B cell (primary cell): ENCODE measurements around the gene ADAMTS13. TPM values are rescaled to one million over a fixed set of nuclear protein-coding genes. Genes with fewer than 3 reads are reported as not detected.

ENCODE experiments used
- ATAC-seq: fragments of 200-7000 bp; cut with Tn5 transposase; one replicate; pipeline ENCODE4 v1.10.0; 2021; ENCODE audit warnings: low read depth, mild to moderate bottlenecking, moderate number of reproducible peaks, moderate library complexity
- CTCF ChIA-PET: fragments of 350-600 bp; sonication (Branson Sonifier 250); formaldehyde crosslinking; loops from one replicate; lab custom pipeline; 2021; ENCODE audit warnings: antibody characterized with exemption, inconsistent platforms; lab: Charles Lee
- POLR2A ChIA-PET: fragments of 350-600 bp; sonication (Branson Sonifier 250); formaldehyde crosslinking; loops from one replicate; lab custom pipeline; 2021; ENCODE audit warnings: antibody characterized with exemption; lab: Charles Lee
- DNase-seq: peaks from one replicate; pipeline ENCODE4 v3.0.0; 2013
- H2AFZ ChIP-seq: 2 replicates; pipeline ENCODE4 v1.6.1; 2012; ENCODE audit warnings: mild to moderate bottlenecking, low read depth, low read length; ENCODE audit not compliant: insufficient read depth, poor library complexity, severe bottlenecking
- H3K27ac ChIP-seq, 2 donors: 1 replicate in 1 of 2; 2 replicates in 1 of 2; pipeline ENCODE4 v1.5.1; 2012 to 2013; ENCODE audit warnings: low read length in 2 of 2, mild to moderate bottlenecking in 2 of 2, moderate library complexity in 1 of 2
- H3K27me3 ChIP-seq, 4 experiments: fragments of 200-600 bp in 1 of 4; sonication (generic) in 1 of 4; replicated peaks in 1 of 4; 1 replicate in 2 of 4; 2 replicates in 2 of 4; pipeline versions ENCODE4 v1.6.1 to v1.7.0; 2013 to 2016; ENCODE audit warnings: low read length in 3 of 4, mild to moderate bottlenecking in 2 of 4, mixed read lengths in 1 of 4, moderate library complexity in 1 of 4; ENCODE audit not compliant: insufficient read depth in 4 of 4, control insufficient read depth in 3 of 4; ENCODE audit errors: control extremely low read depth in 1 of 4
- H3K36me3 ChIP-seq, 2 experiments: replicated peaks in 1 of 2; 1 replicate in 1 of 2; 2 replicates in 1 of 2; pipeline versions ENCODE4 v1.6.1 to v1.7.1; 2013; ENCODE audit warnings: low read length in 1 of 2; ENCODE audit not compliant: insufficient read depth in 2 of 2, control insufficient read depth in 1 of 2; ENCODE audit errors: control extremely low read depth in 1 of 2, extremely low read depth in 1 of 2
- H3K4me1 ChIP-seq, 2 donors: fragments of 200-600 bp in 1 of 2; sonication (generic) in 1 of 2; 1 replicate in 1 of 2; 2 replicates in 1 of 2; pipeline versions ENCODE4 v1.5.1 to v1.6.1; 2013 to 2017; ENCODE audit warnings: low read length in 2 of 2; ENCODE audit not compliant: control insufficient read depth in 2 of 2, insufficient read depth in 2 of 2
- H3K4me2 ChIP-seq: replicated peaks from 2 replicates; pipeline ENCODE3; 2012; ENCODE audit warnings: mild to moderate bottlenecking, low read depth, low read length; ENCODE audit not compliant: poor library complexity, severe bottlenecking
- H3K4me3 ChIP-seq, 5 experiments: fragments of 200-600 bp in 1 of 5; sonication (generic) in 1 of 5; 1 replicate in 3 of 5; 2 replicates in 2 of 5; pipeline versions ENCODE4 v1.5.1 to v1.7.0; 2011 to 2016; ENCODE audit warnings: low read length in 4 of 5, mild to moderate bottlenecking in 4 of 5, low read depth in 2 of 5, control low read depth in 1 of 5, moderate library complexity in 1 of 5; ENCODE audit not compliant: insufficient read depth in 1 of 5; ENCODE audit errors: control extremely low read depth in 1 of 5, extremely low read depth in 1 of 5
- H3K79me2 ChIP-seq: fragments of 200-600 bp; sonication (generic); one replicate; pipeline ENCODE4 v1.6.0; 2016; ENCODE audit warnings: low read length; ENCODE audit not compliant: control insufficient read depth, insufficient read depth
- H3K9ac ChIP-seq: fragments of 200-600 bp; sonication (generic); 2 replicates; pipeline ENCODE4 v1.6.1; 2017; ENCODE audit warnings: mild to moderate bottlenecking, low read length, moderate library complexity
- H3K9me3 ChIP-seq, 3 donors: one replicate each; pipeline versions ENCODE4 v1.6.1 to v1.7.1; 2013; ENCODE audit warnings: low read length in 2 of 3; ENCODE audit not compliant: control insufficient read depth in 2 of 3, insufficient read depth in 1 of 3; ENCODE audit errors: control extremely low read depth in 1 of 3
- H4K20me1 ChIP-seq: 2 replicates; pipeline ENCODE4 v1.6.0; 2012; ENCODE audit warnings: mild to moderate bottlenecking, low read length; ENCODE audit not compliant: insufficient read depth, control insufficient read depth, poor library complexity, severe bottlenecking
- H3K27ac Mint-ChIP-seq: one replicate; pipeline ENCODE4 v1.8.0; 2021; ENCODE audit warnings: mixed read lengths
- H3K27me3 Mint-ChIP-seq: one replicate; pipeline ENCODE4 v1.8.0; 2021; ENCODE audit warnings: mixed read lengths
- H3K4me1 Mint-ChIP-seq: one replicate; pipeline ENCODE4 v1.8.0; 2021; ENCODE audit warnings: mixed read lengths
- H3K4me3 Mint-ChIP-seq: one replicate; pipeline ENCODE4 v1.8.0; 2021; ENCODE audit warnings: mixed read lengths
- H3K9me3 Mint-ChIP-seq: one replicate; pipeline ENCODE4 v1.8.0; 2022; ENCODE audit warnings: mixed read lengths; ENCODE audit not compliant: insufficient read depth
- CTCF ChIP-seq: fragments of 200-600 bp; IDR thresholded peaks from one replicate; pipeline ENCODE4 v1.8.0; 2022; ENCODE audit warnings: antibody characterized with exemption, mild to moderate bottlenecking
- EZH2 ChIP-seq: IDR thresholded peaks from 2 replicates; pipeline ENCODE4 v1.6.1; 2012; ENCODE audit warnings: borderline replicate concordance, low read depth, mild to moderate bottlenecking, moderate library complexity, low read length; ENCODE audit not compliant: insufficient read depth, poor library complexity, severe bottlenecking
- WGBS: methylation state at CpG from one replicate; pipeline ENCODE4 v1.1.5; 2013; ENCODE audit warnings: missing lambda C conversion rate; ENCODE audit not compliant: insufficient coverage; 5-methylcytosine and 5-hydroxymethylcytosine counted together
- intact Hi-C: fragments of 100-400 bp; cut with micrococcal nuclease; formaldehyde crosslinking; loops from one replicate; pipeline ENCODE4 v1.10.0; 2022
- polyA plus RNA-seq: library from polyadenylated mRNA; depleted of rRNA; stranded (reverse); fragments of >200 nt; gene quantifications from 2 replicates; pipeline ENCODE4 v1.2.3, GENCODE V29; 2012
- total RNA-seq, 2 donors: library from RNA; stranded (reverse); fragments of 120-200 nt in 1 of 2; gene quantifications; 1 replicate in 1 of 2; 2 replicates in 1 of 2; pipeline versions ENCODE4 v1.2.3 to v1.2.4, GENCODE V29; 2013 to 2022

Gene ADAMTS13
- total and polyA plus RNA-seq, 2 donors (not counting 1 experiment from before 2014, with no cell fraction given): 2.5 to 5.7 TPM

- no peaks in the 10 kb centered on the region for H3K9me3 Mint-ChIP-seq
- ChIA-PET CTCF (interaction anchor here (0.6 to 1.2 kb wide), 5 partner anchors 9 to 1280 kb away, joined by 3 to 6 read pairs (median 3); no protein-coding TSS in a partner anchor), POLR2A (no interaction called here)
- H2AFZ ChIP-seq: no peak overlapping the region
- TF ChIP-seq CTCF: no peak
- no peak for TF ChIP-seq EZH2
- no peak overlapping the region for H3K4me3 ChIP-seq
- no peak overlapping the region for H3K4me2 ChIP-seq
- DNase-seq (no peak), ATAC-seq (no peak)
- H3K79me2 ChIP-seq: no peaks in the 10 kb centered on the region
- H3K27ac Mint-ChIP-seq: no peak overlapping the region
- H3K27ac ChIP-seq: no peak overlapping the region
- no peaks in the 10 kb centered on the region for H3K36me3 ChIP-seq
- H3K4me1 Mint-ChIP-seq: no peaks in the 10 kb centered on the region
- intact Hi-C loops: no loop called here
- 97% methylated on average over 24 of the region's 24 CpGs for WGBS
- peaks cover 0 to 4% (median 0%) of the 10 kb centered on the region in 3 donors for H3K9me3 ChIP-seq
- H3K27me3 ChIP-seq: peaks cover 0 to 7% (median 0%) of the 10 kb centered on the region in 4 experiments
- peaks cover 12% of the 10 kb centered on the region for H3K27me3 Mint-ChIP-seq
- H3K9ac ChIP-seq: no peak overlapping the region
- H4K20me1 ChIP-seq: no peaks in the 10 kb centered on the region
- H3K4me3 Mint-ChIP-seq: no peak overlapping the region
- H3K4me1 ChIP-seq: no peaks in the 10 kb centered on the region
These were observed 73.4 kb downstream of the ADAMTS13 start for GRCh38 chr9:133495327-133496293.
